Measurements from ENCODE around the gene RBM47. TPM values are rescaled to one million over a fixed set of nuclear protein-coding genes. Genes with fewer than 3 reads are reported as not detected.

RBM47 gene
- polyA plus RNA-seq, 3 donors = 79.5 to 101 (median 92.8) TPM

GRCh38 chr4:40675166-40675565 is 45.5 kb upstream of the RBM47 start:
- no peaks in the 10 kb centered on the region for H3K36me3 Mint-ChIP-seq
- intact Hi-C loops (cut with micrococcal nuclease) = no loop called here
- peaks cover 22 to 26% of the 10 kb centered on the region in 2 donors for H3K4me1 ChIP-seq (ENCODE audit: control insufficient read depth in 1 of 2, insufficient read depth in 2 of 2, low read length in 2 of 2)
- H3K79me2 ChIP-seq (ENCODE audit: insufficient read depth, low read length) = no peaks in the 10 kb centered on the region
- H3K36me3 ChIP-seq (replicated peaks in 1 of 2; ENCODE audit: control insufficient read depth in 1 of 2, insufficient read depth in 2 of 2, low read length in 2 of 2) = no peaks in the 10 kb centered on the region
- no peaks in the 10 kb centered on the region for H3K9me3 ChIP-seq (replicated peaks in 1 of 2; ENCODE audit: control insufficient read depth in 1 of 2, insufficient read depth in 1 of 2, low read length in 2 of 2)
- H3K4me2 ChIP-seq (replicated peaks; ENCODE audit: extremely low read depth, low read length, poor library complexity, severe bottlenecking) = no peak overlapping the region
- no peaks in the 10 kb centered on the region for H4K20me1 ChIP-seq (ENCODE audit: insufficient read depth, low read length)
- no peak overlapping the region for H2AFZ ChIP-seq (ENCODE audit: insufficient read depth, low read depth, low read length, poor library complexity, severe bottlenecking)
- H3K4me3 Mint-ChIP-seq = no peak overlapping the region
- H3K4me3 ChIP-seq (replicated peaks in 1 of 3; ENCODE audit: low read depth in 2 of 3, low read length in 3 of 3) = no peak overlapping the region
- H3K27ac ChIP-seq (ENCODE audit: low read depth in 1 of 2, low read length in 2 of 2) = no peak overlapping the region
- H3K27me3 Mint-ChIP-seq (ENCODE audit: low read depth in 3 of 3) = no peaks in the 10 kb centered on the region
- H3K9ac ChIP-seq (ENCODE audit: insufficient read depth, low read length, poor library complexity, severe bottlenecking) = no peak overlapping the region
- no peaks in the 10 kb centered on the region for H3K27me3 ChIP-seq (ENCODE audit: control insufficient read depth in 2 of 2, insufficient read depth in 2 of 2, low read length in 2 of 2)
- 100% methylated on average over 3 of the region's 6 CpGs for WGBS (ENCODE audit: insufficient coverage)
- DNase-seq = no peak
- H3K9me3 Mint-ChIP-seq = no peaks in the 10 kb centered on the region
- no peak for TF ChIP-seq CTCF (IDR thresholded peaks at IDR 0.05)
- peaks cover 26% of the 10 kb centered on the region for H3K4me1 Mint-ChIP-seq
- H3K27ac Mint-ChIP-seq = peak overlapping the region in 3 of 7 donors; percentile 13 to 61 (median 53)

GRCh38 chr4:40672528-40673522 is 43.2 kb upstream of the RBM47 start:
- intact Hi-C loops (cut with micrococcal nuclease) = loop anchor here in 1 of 2 donors (1.0 kb wide), 1 partner anchor 59 kb away; no protein-coding TSS in a partner anchor
- Histone ChIP-seq H3K27me3 (ENCODE audit: control insufficient read depth in 2 of 2, insufficient read depth in 2 of 2, low read length in 2 of 2) (no peaks in the 10 kb centered on the region), H3K4me1 (ENCODE audit: control insufficient read depth in 1 of 2, insufficient read depth in 2 of 2, low read length in 2 of 2) (peaks cover 27 to 32% of the 10 kb centered on the region in 2 donors), H3K4me3 (replicated peaks in 1 of 3; ENCODE audit: low read depth in 2 of 3, low read length in 3 of 3) (peak overlapping the region in 1 of 3 experiments; percentile 53), H3K79me2 (ENCODE audit: insufficient read depth, low read length) (no peaks in the 10 kb centered on the region), H3K36me3 (replicated peaks in 1 of 2; ENCODE audit: control insufficient read depth in 1 of 2, insufficient read depth in 2 of 2, low read length in 2 of 2) (no peaks in the 10 kb centered on the region), H2AFZ (ENCODE audit: insufficient read depth, low read depth, low read length, poor library complexity, severe bottlenecking) (peak overlapping the region; percentile 55), H3K9ac (ENCODE audit: insufficient read depth, low read length, poor library complexity, severe bottlenecking) (peak overlapping the region; percentile 44), H4K20me1 (ENCODE audit: insufficient read depth, low read length) (no peaks in the 10 kb centered on the region), H3K9me3 (replicated peaks in 1 of 2; ENCODE audit: control insufficient read depth in 1 of 2, insufficient read depth in 1 of 2, low read length in 2 of 2) (no peaks in the 10 kb centered on the region), H3K4me2 (replicated peaks; ENCODE audit: extremely low read depth, low read length, poor library complexity, severe bottlenecking) (peak overlapping the region; percentile 64), H3K27ac (ENCODE audit: low read depth in 1 of 2, low read length in 2 of 2) (peak overlapping the region; percentile 79 to 88)
- no peak for TF ChIP-seq CTCF (IDR thresholded peaks at IDR 0.05)
- Mint-ChIP-seq H3K4me1 (peaks cover 32% of the 10 kb centered on the region), H3K4me3 (peak overlapping the region; percentile 57 to 78), H3K27ac (peak overlapping the region; percentile 94 to 98 (median 97)), H3K9me3 (no peaks in the 10 kb centered on the region), H3K27me3 (ENCODE audit: low read depth in 3 of 3) (no peaks in the 10 kb centered on the region), H3K36me3 (no peaks in the 10 kb centered on the region)
- WGBS (ENCODE audit: insufficient coverage) = 16% methylated on average over 6 of the region's 15 CpGs
- DNase-seq = peak; percentile 73 to 89 (median 84)

Data from CD14-positive monocyte (primary cell).